ENCODE data around the gene ADH5.
"Not testable (repeated sequence)": the region's sequence is repeated elsewhere in the genome, so short reads cannot be mapped to it uniquely, and the experiment has no call there.

- not testable (repeated sequence) for TF ChIP-seq EZH2 (IDR thresholded peaks at IDR 0.05; ENCODE audit: borderline replicate concordance, low read length); CTCF (conservative IDR thresholded peaks at IDR 0.05 in 1 of 2, IDR thresholded peaks at IDR 0.05 in 1 of 2; ENCODE audit: extremely low read depth in 1 of 2, insufficient read depth in 1 of 2, low read depth in 1 of 2, low read length in 2 of 2)
These were observed 64.8 kb downstream of the ADH5 start for GRCh38 chr4:99023800-99024251.
